GM12878 (cell line): Measurements from ENCODE around the gene FOXI3. TPM values are rescaled to one million over a fixed set of nuclear protein-coding genes. Genes with fewer than 3 reads are reported as not detected.

ENCODE experiments used
- ATAC-seq: fragments of 200-7000 bp; cut with Tn5 transposase; 3 replicates; pipeline ENCODE4 v1.9.1; 2020; ENCODE audit warnings: mild to moderate bottlenecking, moderate library complexity
- BruUV-seq: library from RNA; stranded (reverse); fragments of 400-500 nt; replicated peaks from 2 replicates; lab custom pipeline; 2021; lab: Mats Ljungman, UMichigan
- CTCF ChIA-PET: fragments of 300-600 bp; sonication (Branson Sonifier 250); formaldehyde crosslinking; extraction: SDS; loops from one replicate; lab custom pipeline; 2021; ENCODE audit warnings: inconsistent platforms; lab: Yijun Ruan, JAX
- POLR2A ChIA-PET: fragments of 350-600 bp; formaldehyde crosslinking; extraction: SDS; loops from one replicate; lab custom pipeline; 2021; ENCODE audit warnings: inconsistent platforms; lab: Charles Lee
- RAD21 ChIA-PET: fragments of 300-600 bp; sonication (Branson Sonifier 250); formaldehyde crosslinking; loops from one replicate; lab custom pipeline; 2023; ENCODE audit warnings: antibody characterized with exemption; ENCODE audit not compliant: unreplicated experiment; lab: Charles Lee
- SMC1A ChIA-PET: fragments of 300-600 bp; sonication (Branson Sonifier 250); formaldehyde crosslinking; loops from one replicate; lab custom pipeline; 2023; ENCODE audit not compliant: unreplicated experiment, uncharacterized antibody; lab: Charles Lee
- DNase-seq: peaks from one replicate; pipeline ENCODE4 v3.0.0-alpha.2; 2011; ENCODE audit warnings: low read depth, low spot score
- FAIRE-seq: peaks from 3 replicates; lab custom pipeline; 2011; peaks lifted over from hg19 to GRCh38; lab: Jason Lieb, UNC
- H2AFZ ChIP-seq: 2 replicates; pipeline ENCODE4 v1.6.0; 2011; ENCODE audit warnings: low read depth, low read length, control low read depth; ENCODE audit not compliant: control insufficient read depth
- H3K27ac ChIP-seq: 2 replicates; pipeline ENCODE4 v1.5.1; 2011; ENCODE audit warnings: control low read depth; ENCODE audit not compliant: control insufficient read depth, insufficient read depth
- H3K27me3 ChIP-seq, 2 experiments: replicated peaks in 1 of 2; 2 replicates each; pipeline versions ENCODE4 v1.6.0 to v1.6.1; 2011; ENCODE audit warnings: low read length in 1 of 2; ENCODE audit not compliant: control insufficient read depth in 2 of 2, insufficient read depth in 2 of 2
- H3K36me3 ChIP-seq, 2 experiments: 2 replicates each; pipeline ENCODE4 v1.5.1; 2011; ENCODE audit warnings: low read length in 1 of 2; ENCODE audit not compliant: control insufficient read depth in 2 of 2, insufficient read depth in 2 of 2
- H3K4me1 ChIP-seq: 2 replicates; pipeline ENCODE4 v1.6.1; 2011; ENCODE audit warnings: mild to moderate bottlenecking, low read length, moderate library complexity, mixed read lengths; ENCODE audit not compliant: control insufficient read depth, insufficient read depth
- H3K4me2 ChIP-seq: 2 replicates; pipeline ENCODE4 v1.6.0; 2011; ENCODE audit warnings: control low read depth; ENCODE audit not compliant: control insufficient read depth, insufficient read depth
- H3K4me3 ChIP-seq: fragments of 200-600 bp; sonication (generic); 2 replicates; pipeline ENCODE4 v1.5.1; 2016
- H3K79me2 ChIP-seq: 2 replicates; pipeline ENCODE4 v1.6.0; 2011; ENCODE audit warnings: low read length; ENCODE audit not compliant: control insufficient read depth, insufficient read depth
- H3K9ac ChIP-seq: 2 replicates; pipeline ENCODE4 v1.8.0; 2011; ENCODE audit warnings: low read length, control low read depth, mixed read lengths; ENCODE audit not compliant: control insufficient read depth, insufficient read depth
- H3K9me3 ChIP-seq: replicated peaks from 3 replicates; pipeline ENCODE4 v1.5.1; 2011; ENCODE audit warnings: mild to moderate bottlenecking, low read length; ENCODE audit not compliant: control insufficient read depth, insufficient read depth
- H4K20me1 ChIP-seq: 2 replicates; pipeline ENCODE4 v1.6.0; 2011; ENCODE audit not compliant: control insufficient read depth, insufficient read depth
- CEBPZ ChIP-seq: fragments of 150-350 bp; IDR thresholded peaks from 2 replicates; pipeline ENCODE4 v1.6.1; 2016; ENCODE audit warnings: low read depth, low read length
- ESRRA ChIP-seq: IDR thresholded peaks from 2 replicates; pipeline ENCODE4 v1.6.1; 2012; ENCODE audit warnings: mild to moderate bottlenecking, low read length, improper control_type of control experiment
- LARP7 ChIP-seq: fragments of 450-650 bp; IDR thresholded peaks from 2 replicates; pipeline ENCODE4 v1.6.1; 2017; ENCODE audit warnings: mild to moderate bottlenecking
- RAD51 ChIP-seq: fragments of 450-650 bp; IDR thresholded peaks from 2 replicates; pipeline ENCODE4 v1.6.1; 2016; ENCODE audit warnings: moderate library complexity, mild to moderate bottlenecking, inconsistent platforms
- RUNX3 ChIP-seq: IDR thresholded peaks from 2 replicates; pipeline ENCODE4 v1.6.1; 2012; ENCODE audit warnings: low read length, inconsistent platforms
- SREBF2 ChIP-seq: IDR thresholded peaks from 2 replicates; pipeline ENCODE4 v1.6.1; 2012; ENCODE audit warnings: mild to moderate bottlenecking, low read length
- SUZ12 ChIP-seq: fragments of 200-600 bp; sonication (generic); IDR thresholded peaks from one replicate; pipeline ENCODE4 v1.6.1; 2018; ENCODE audit warnings: antibody characterized with exemption, mild to moderate bottlenecking; ENCODE audit not compliant: unreplicated experiment
- ZNF687 ChIP-seq: fragments of 450-650 bp; IDR thresholded peaks from 2 replicates; pipeline ENCODE4 v1.6.1; 2017; ENCODE audit warnings: mild to moderate bottlenecking, moderate library complexity
- WGBS: methylation state at CpG from one replicate; pipeline ENCODE4 v1.1.6; 2016; ENCODE audit warnings: low lambda C conversion rate; ENCODE audit not compliant: insufficient replicate concordance, insufficient coverage; ENCODE audit errors: missing lambda C conversion rate; 5-methylcytosine and 5-hydroxymethylcytosine counted together
- in situ Hi-C: fragments of 300-500 bp; cut with MboI; formaldehyde crosslinking; loops from 9 replicates; pipeline ENCODE4 v1.14.3; 2018; ENCODE audit warnings: mixed read lengths
- intact Hi-C: fragments of 100-400 bp; cut with micrococcal nuclease; formaldehyde crosslinking; loops from one replicate; pipeline ENCODE4 v1.14.2; 2022; ENCODE audit not compliant: unreplicated experiment
- polyA plus RNA-seq, 11 experiments: library from polyadenylated mRNA; depleted of rRNA in 4 of 11; unstranded in 6 of 11; stranded (reverse) in 5 of 11; fragments of >200 nt; fragmentation: Nextera tagmentation in 4 of 11; fragmentation: Illumina TruSeq in 1 of 11; extraction: Ambion mirVana in 4 of 11; extraction: Trizol in 1 of 11; gene quantifications; 1 replicate in 1 of 11; 2 replicates in 10 of 11; pipeline versions ENCODE4 v1.2.1 to v1.2.3, GENCODE V29; 2011 to 2016; ENCODE audit warnings: inconsistent platforms in 2 of 11, missing spikeins in 2 of 11, low read depth in 1 of 11
- total RNA-seq, 4 experiments: library from RNA; depleted of rRNA in 3 of 4; stranded (reverse); fragments of >200 nt in 3 of 4; fragmentation: Illumina TruSeq in 1 of 4; extraction: Trizol in 1 of 4; gene quantifications; 2 replicates each; pipeline versions ENCODE4 v1.2.1 to v1.2.3, GENCODE V29; 2013 to 2021
- TF ChIP-seq, protein P1 (sequence below): IDR thresholded peaks from 2 replicates; pipeline ENCODE4 v1.6.1; 2011; ENCODE audit warnings: mild to moderate bottlenecking, low read depth, low read length, moderate library complexity; ENCODE audit not compliant: insufficient replicate concordance

Gene FOXI3
- total and polyA plus RNA-seq, 10 of the 15 experiments (the other 5 are each of a cell fraction or from before 2014, with no cell fraction given), result not detected

- ATAC-seq (no peak), FAIRE-seq (no peak), DNase-seq (no peak)
- Histone ChIP-seq H3K9ac (no peak overlapping the region), H2AFZ (no peak overlapping the region), H3K9me3 (no peaks in the 10 kb centered on the region), H3K4me3 (no peak overlapping the region), H3K79me2 (no peaks in the 10 kb centered on the region), H4K20me1 (no peaks in the 10 kb centered on the region), H3K4me2 (no peak overlapping the region), H3K27me3 (peaks cover 4 to 12% of the 10 kb centered on the region in 2 experiments), H3K36me3 (no peaks in the 10 kb centered on the region), H3K4me1 (no peaks in the 10 kb centered on the region), H3K27ac (no peak overlapping the region)
- ChIA-PET SMC1A (interaction anchor here (1.4 kb wide), 1 partner anchor 258 kb away, joined by 3 read pairs; no protein-coding TSS in a partner anchor), CTCF (no interaction called here), POLR2A (no interaction called here), RAD21 (no interaction called here)
- intact Hi-C loops, result loop anchor here (10.0 kb wide), 1 partner anchor 215 kb away; no protein-coding TSS in a partner anchor
- 35% methylated on average over 10 of the region's 10 CpGs for WGBS
- in situ Hi-C loops, result no loop called here
- no TSS peak for BruUV-seq
- TF ChIP-seq, protein P1, sequence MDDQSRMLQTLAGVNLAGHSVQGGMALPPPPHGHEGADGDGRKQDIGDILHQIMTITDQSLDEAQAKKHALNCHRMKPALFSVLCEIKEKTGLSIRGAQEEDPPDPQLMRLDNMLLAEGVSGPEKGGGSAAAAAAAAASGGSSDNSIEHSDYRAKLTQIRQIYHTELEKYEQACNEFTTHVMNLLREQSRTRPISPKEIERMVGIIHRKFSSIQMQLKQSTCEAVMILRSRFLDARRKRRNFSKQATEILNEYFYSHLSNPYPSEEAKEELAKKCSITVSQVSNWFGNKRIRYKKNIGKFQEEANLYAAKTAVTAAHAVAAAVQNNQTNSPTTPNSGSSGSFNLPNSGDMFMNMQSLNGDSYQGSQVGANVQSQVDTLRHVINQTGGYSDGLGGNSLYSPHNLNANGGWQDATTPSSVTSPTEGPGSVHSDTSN, result no peak
- TF ChIP-seq SREBF2, result no peak
- TF ChIP-seq, all 136 proteins: peak for 0
Observed at GRCh38 chr2:88450186-88450585, 2.3 kb downstream of the FOXI3 start.

- Histone ChIP-seq H3K9ac (no peak overlapping the region), H3K27ac (no peak overlapping the region), H3K4me1 (no peaks in the 10 kb centered on the region), H3K4me3 (no peak overlapping the region), H4K20me1 (no peaks in the 10 kb centered on the region), H3K4me2 (no peak overlapping the region), H3K79me2 (no peaks in the 10 kb centered on the region), H3K36me3 (no peaks in the 10 kb centered on the region), H3K27me3 (peaks cover 4 to 11% of the 10 kb centered on the region in 2 experiments), H2AFZ (no peak overlapping the region), H3K9me3 (no peaks in the 10 kb centered on the region)
- ATAC-seq (no peak), DNase-seq (no peak), FAIRE-seq (no peak)
- SMC1A ChIA-PET, result no interaction called here
- in situ Hi-C loops (no loop called here), intact Hi-C loops (no loop called here)
- CTCF ChIA-PET, result no interaction called here
- WGBS, result 38% methylated on average over 8 of the region's 8 CpGs
- BruUV-seq, result no TSS peak
- POLR2A ChIA-PET, result no interaction called here
- RAD21 ChIA-PET, result no interaction called here
- TF ChIP-seq CEBPZ, result no peak
- no peak for TF ChIP-seq SUZ12
- no peak for TF ChIP-seq RAD51
- TF ChIP-seq ZNF687, result no peak
- no peak for TF ChIP-seq ESRRA
- no peak for TF ChIP-seq LARP7
- no peak for TF ChIP-seq RUNX3
Observed at GRCh38 chr2:88448248-88448647, 4.2 kb downstream of the FOXI3 start.
